ENCODE results near the gene ACSL6. TPM values are rescaled to one million over a fixed set of nuclear protein-coding genes. Genes with fewer than 3 reads are reported as not detected.

The ACSL6 gene
- total RNA-seq, 3 donors from 2014 or later: 0.32 to 1.8 (median 0.33) TPM

DNA sequence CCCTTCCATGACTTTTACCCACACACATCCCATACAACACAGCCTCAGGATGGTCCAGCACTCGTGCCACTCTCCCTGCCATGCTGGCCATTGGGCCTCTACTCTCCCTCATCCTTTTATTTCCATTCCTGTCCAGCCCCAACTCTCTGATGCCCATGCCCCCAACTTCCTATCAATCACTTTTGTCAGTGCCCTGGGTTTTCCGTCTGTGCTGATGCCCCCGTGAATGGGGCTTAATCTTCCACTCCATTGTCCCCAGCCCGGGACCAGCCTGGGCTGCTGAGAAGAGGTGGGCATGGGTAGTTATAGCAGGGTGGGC is 12.6 kb upstream of the ACSL6 start:
- no peak overlapping the region for H3K4me3 ChIP-seq
- H3K36me3 ChIP-seq: no peaks in the 10 kb centered on the region
- TF ChIP-seq POLR2A (IDR thresholded peaks at IDR 0.05) (no peak), POLR2AphosphoS5 (IDR thresholded peaks at IDR 0.05) (no peak)
- TF ChIP-seq, protein P1, sequence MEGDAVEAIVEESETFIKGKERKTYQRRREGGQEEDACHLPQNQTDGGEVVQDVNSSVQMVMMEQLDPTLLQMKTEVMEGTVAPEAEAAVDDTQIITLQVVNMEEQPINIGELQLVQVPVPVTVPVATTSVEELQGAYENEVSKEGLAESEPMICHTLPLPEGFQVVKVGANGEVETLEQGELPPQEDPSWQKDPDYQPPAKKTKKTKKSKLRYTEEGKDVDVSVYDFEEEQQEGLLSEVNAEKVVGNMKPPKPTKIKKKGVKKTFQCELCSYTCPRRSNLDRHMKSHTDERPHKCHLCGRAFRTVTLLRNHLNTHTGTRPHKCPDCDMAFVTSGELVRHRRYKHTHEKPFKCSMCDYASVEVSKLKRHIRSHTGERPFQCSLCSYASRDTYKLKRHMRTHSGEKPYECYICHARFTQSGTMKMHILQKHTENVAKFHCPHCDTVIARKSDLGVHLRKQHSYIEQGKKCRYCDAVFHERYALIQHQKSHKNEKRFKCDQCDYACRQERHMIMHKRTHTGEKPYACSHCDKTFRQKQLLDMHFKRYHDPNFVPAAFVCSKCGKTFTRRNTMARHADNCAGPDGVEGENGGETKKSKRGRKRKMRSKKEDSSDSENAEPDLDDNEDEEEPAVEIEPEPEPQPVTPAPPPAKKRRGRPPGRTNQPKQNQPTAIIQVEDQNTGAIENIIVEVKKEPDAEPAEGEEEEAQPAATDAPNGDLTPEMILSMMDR (IDR thresholded peaks at IDR 0.05): no peak
- H3K4me1 ChIP-seq: no peaks in the 10 kb centered on the region
- DNase-seq (ENCODE audit: low spot score in 2 of 2): no peak
- peaks cover 0 to 10% of the 10 kb centered on the region in 2 donors for H3K27me3 ChIP-seq
- H3K9me3 ChIP-seq: no peaks in the 10 kb centered on the region
- intact Hi-C loops (cut with DNase I; ENCODE audit: low total_unique reads): no loop called here
- H3K27ac ChIP-seq: no peak overlapping the region

DNA sequence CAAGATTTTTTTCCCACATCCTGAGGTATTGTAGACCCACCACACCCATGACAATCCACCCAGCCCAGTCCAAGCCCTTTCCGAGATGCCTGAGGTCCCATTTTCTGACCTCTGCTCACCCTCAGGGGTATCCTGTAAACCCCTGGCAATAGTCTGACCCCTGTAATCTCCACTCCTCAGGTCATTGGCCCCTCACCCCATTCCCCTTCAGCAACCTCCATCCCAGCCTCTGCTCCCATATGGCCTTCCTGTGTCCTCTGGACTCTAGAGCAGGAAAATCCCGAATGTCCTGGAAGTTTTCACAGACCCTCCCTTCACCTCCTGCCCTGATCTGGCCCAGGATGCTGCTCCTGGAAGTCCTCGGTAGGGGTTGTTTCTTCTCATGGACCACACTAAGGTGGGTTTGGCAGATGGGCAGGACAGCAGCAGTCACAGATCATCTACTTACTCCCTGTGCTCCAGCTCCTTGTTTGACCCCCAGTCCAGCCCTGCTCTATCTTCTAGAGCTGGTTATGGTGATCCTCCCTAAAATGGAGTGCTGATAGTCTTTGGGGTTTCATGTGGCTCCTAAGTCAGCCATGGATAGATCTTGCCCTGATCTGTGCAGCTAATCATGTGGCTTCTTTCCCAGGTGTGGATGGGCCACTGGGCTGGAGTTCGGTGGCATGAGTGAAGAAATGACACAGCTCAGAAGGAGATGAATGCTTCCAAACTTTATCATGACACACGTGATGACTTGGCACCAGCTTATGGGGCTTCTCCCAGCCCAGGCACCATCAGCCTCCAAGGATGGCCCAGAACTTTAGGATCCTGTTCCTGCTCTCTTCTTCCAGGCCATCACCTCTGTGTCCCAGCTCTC is 12.0 kb upstream of the ACSL6 start:
- intact Hi-C loops (cut with DNase I; ENCODE audit: low total_unique reads): no loop called here
- TF ChIP-seq POLR2A (IDR thresholded peaks at IDR 0.05): no peak
- TF ChIP-seq, protein P1 (IDR thresholded peaks at IDR 0.05): no peak
- TF ChIP-seq POLR2AphosphoS5 (IDR thresholded peaks at IDR 0.05): no peak

DNA sequence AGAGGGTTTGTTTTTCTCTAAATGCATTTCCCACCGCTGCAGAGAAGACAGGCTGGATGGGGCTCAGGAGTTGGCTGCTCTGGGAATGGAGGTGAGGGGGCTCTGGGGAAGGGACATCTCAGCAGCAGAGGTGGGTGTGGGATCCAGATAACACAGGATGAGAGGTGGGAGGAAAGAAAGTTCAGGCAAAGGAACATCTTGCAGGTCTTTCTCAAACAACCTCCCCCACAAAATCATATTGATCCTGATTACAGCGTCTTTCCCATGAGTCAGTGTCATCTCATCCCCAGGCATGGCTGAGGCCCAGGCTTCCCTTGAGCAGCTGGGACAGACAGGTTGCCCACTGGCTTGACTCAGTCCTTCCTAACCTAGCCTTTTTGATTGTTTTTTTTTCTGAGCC is 11.3 kb upstream of the ACSL6 start:
- no peaks in the 10 kb centered on the region for H3K9me3 ChIP-seq
- no peaks in the 10 kb centered on the region for H3K36me3 ChIP-seq
- intact Hi-C loops (cut with DNase I; ENCODE audit: low total_unique reads): no loop called here
- no peaks in the 10 kb centered on the region for H3K4me1 ChIP-seq
- DNase-seq (ENCODE audit: low spot score in 2 of 2): no peak
- H3K4me3 ChIP-seq: no peak overlapping the region
- TF ChIP-seq POLR2A (IDR thresholded peaks at IDR 0.05) (no peak), POLR2AphosphoS5 (IDR thresholded peaks at IDR 0.05) (no peak)
- TF ChIP-seq, protein P1 (IDR thresholded peaks at IDR 0.05): no peak
- no peak overlapping the region for H3K27ac ChIP-seq
- peaks cover 0 to 10% of the 10 kb centered on the region in 2 donors for H3K27me3 ChIP-seq

More for the DNA sequence above, 12.0 kb upstream of the ACSL6 start:
- Histone ChIP-seq H3K4me3 (no peak overlapping the region), H3K4me1 (no peaks in the 10 kb centered on the region), H3K36me3 (no peaks in the 10 kb centered on the region), H3K27ac (no peak overlapping the region), H3K9me3 (no peaks in the 10 kb centered on the region), H3K27me3 (peaks cover 0 to 10% of the 10 kb centered on the region in 2 donors)
- DNase-seq (ENCODE audit: low spot score in 2 of 2): no peak

DNA sequence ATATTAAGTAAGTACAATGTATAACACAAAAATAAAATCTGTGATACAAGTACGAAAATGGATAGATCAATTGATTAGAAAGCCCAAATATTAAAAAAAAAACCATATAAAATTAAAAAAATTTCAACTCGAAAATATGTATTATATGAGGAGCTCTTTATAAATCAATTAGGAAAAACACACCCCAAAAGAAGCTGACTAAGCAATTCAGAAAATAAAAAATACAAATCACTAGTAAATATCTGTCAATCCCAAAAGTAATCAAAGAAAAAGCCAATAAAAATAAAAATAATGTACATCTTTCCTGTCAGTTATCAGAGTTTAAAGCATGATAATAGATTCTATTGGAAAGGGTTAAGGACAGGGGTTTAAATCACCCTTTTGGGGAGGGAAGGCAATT is 10.2 kb upstream of the ACSL6 start:
- Histone ChIP-seq H3K36me3 (no peaks in the 10 kb centered on the region), H3K27me3 (peaks cover 0 to 10% of the 10 kb centered on the region in 2 donors), H3K27ac (no peak overlapping the region), H3K4me3 (no peak overlapping the region), H3K4me1 (no peaks in the 10 kb centered on the region), H3K9me3 (no peaks in the 10 kb centered on the region)
- TF ChIP-seq POLR2A (IDR thresholded peaks at IDR 0.05): no peak
- TF ChIP-seq POLR2AphosphoS5 (IDR thresholded peaks at IDR 0.05): no peak
- TF ChIP-seq, protein P1 (IDR thresholded peaks at IDR 0.05): no peak
- intact Hi-C loops (cut with DNase I; ENCODE audit: low total_unique reads): no loop called here
- DNase-seq (ENCODE audit: low spot score in 2 of 2): no peak

DNA sequence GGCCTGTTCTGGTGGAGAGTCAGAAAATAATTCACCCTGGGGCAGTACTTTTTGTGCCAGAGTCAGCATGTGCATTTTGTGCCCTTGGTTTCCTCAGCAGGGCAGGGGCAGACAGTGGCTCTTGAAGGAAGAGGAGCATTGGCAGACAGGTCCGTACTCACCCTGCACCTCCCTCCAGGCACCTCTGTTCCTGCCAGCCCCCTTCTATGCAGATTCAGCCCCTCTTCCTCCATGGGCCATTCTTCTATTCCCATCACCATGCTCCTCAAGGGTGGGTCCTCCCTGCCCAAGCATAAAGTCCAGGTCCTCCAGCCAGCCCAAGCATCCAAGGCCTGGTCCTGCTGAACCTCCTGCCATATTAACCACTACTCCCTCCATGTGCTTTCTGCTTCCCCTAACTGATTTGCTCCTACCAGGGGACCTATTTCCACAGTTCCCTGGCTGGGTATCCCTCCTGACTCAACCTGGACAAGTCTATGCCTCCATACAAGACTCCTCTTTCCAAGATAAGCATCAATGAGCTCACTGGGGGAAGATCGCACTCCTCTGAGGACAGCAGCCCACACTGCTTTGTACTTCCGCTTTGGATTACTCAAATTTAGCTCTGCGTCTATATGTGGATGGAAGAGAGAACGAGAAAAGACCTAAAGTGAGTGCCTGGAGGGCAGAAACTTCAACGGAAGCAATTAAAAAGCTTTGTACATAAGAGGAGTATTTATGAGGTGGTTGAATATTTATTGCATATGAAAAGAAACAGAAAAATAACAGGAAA is 9.3 kb upstream of the ACSL6 start:
- Histone ChIP-seq H3K36me3 (no peaks in the 10 kb centered on the region), H3K4me3 (no peak overlapping the region), H3K9me3 (no peaks in the 10 kb centered on the region), H3K4me1 (no peaks in the 10 kb centered on the region), H3K27me3 (peaks cover 0 to 12% of the 10 kb centered on the region in 2 donors), H3K27ac (no peak overlapping the region)
- DNase-seq (ENCODE audit: low spot score in 2 of 2): no peak
- TF ChIP-seq, protein P1 (IDR thresholded peaks at IDR 0.05): no peak
- no peak for TF ChIP-seq POLR2AphosphoS5 (IDR thresholded peaks at IDR 0.05)
- no peak for TF ChIP-seq POLR2A (IDR thresholded peaks at IDR 0.05)
- intact Hi-C loops (cut with DNase I; ENCODE audit: low total_unique reads): no loop called here
